Peyer's patch (tissue), 4 donors: ENCODE results near the gene SNX10. TPM values are rescaled to one million over a fixed set of nuclear protein-coding genes. Genes with fewer than 3 reads are reported as not detected.
"Not testable (repeated sequence)": the region's sequence is repeated elsewhere in the genome, so short reads cannot be mapped to it uniquely, and the experiment has no call there.

Experiments used
- DNase-seq, 3 donors: peaks; one replicate each; pipeline ENCODE4 v3.0.0-alpha.2; 2017 to 2019
- H3K27ac ChIP-seq, 4 donors: fragments of 200-600 bp; sonication (generic); one replicate each; pipeline ENCODE4 v1.5.1; 2016 to 2019
- H3K27me3 ChIP-seq, 2 donors: fragments of 200-600 bp; sonication (generic); one replicate each; pipeline ENCODE4 v1.5.1; 2019
- H3K36me3 ChIP-seq, 3 donors: fragments of 200-600 bp; sonication (generic); one replicate each; pipeline ENCODE4 v1.5.1; 2016 to 2019
- H3K4me1 ChIP-seq, 4 donors: fragments of 200-600 bp; sonication (generic); one replicate each; pipeline ENCODE4 v1.5.1; 2016 to 2019
- H3K4me3 ChIP-seq, 4 donors: fragments of 200-600 bp; sonication (generic); 1 replicate in 3 of 4; 2 replicates in 1 of 4; pipeline ENCODE4 v1.5.1; 2016 to 2019; ENCODE audit warnings: mild to moderate bottlenecking in 1 of 4
- H3K9me3 ChIP-seq, 4 donors: fragments of 200-600 bp; sonication (generic); one replicate each; pipeline ENCODE4 v1.5.1; 2016 to 2019; ENCODE audit warnings: mild to moderate bottlenecking in 1 of 4
- CTCF ChIP-seq, 6 experiments: fragments of 450-650 bp in 4 of 6; fragments of 200-600 bp in 2 of 6; sonication (generic) in 1 of 6; IDR thresholded peaks; one replicate each; pipeline ENCODE4 v1.5.1; 2017 to 2019; ENCODE audit warnings: antibody characterized with exemption in 6 of 6, mild to moderate bottlenecking in 3 of 6, moderate library complexity in 1 of 6
- POLR2A ChIP-seq, 2 donors: fragments of 450-650 bp; IDR thresholded peaks; one replicate each; pipeline ENCODE4 v1.5.1; 2017; ENCODE audit warnings: antibody characterized with exemption in 2 of 2, mild to moderate bottlenecking in 2 of 2, moderate library complexity in 2 of 2
- total RNA-seq, 4 donors: library from RNA; depleted of rRNA; stranded (reverse); fragments of >200 nt; gene quantifications; one replicate each; pipeline ENCODE4 v1.1.0, GENCODE V29; 2016

The SNX10 gene
- total RNA-seq, 4 donors from 2014 or later = 1.8 to 14.9 (median 2.9) TPM

- Histone ChIP-seq H3K4me1 (peaks cover 0 to 7% (median 0%) of the 10 kb centered on the region in 4 donors), H3K4me3 (no peak overlapping the region), H3K27ac (no peak overlapping the region), H3K36me3 (no peaks in the 10 kb centered on the region), H3K9me3 (no peaks in the 10 kb centered on the region), H3K27me3 (no peaks in the 10 kb centered on the region)
- DNase-seq = no peak
- TF ChIP-seq CTCF (IDR thresholded peaks at IDR 0.05) = no peak
- TF ChIP-seq POLR2A (IDR thresholded peaks at IDR 0.05) = no peak
Measured at GRCh38 chr7:26280723-26281122, 10.9 kb upstream of the SNX10 start.

DNA sequence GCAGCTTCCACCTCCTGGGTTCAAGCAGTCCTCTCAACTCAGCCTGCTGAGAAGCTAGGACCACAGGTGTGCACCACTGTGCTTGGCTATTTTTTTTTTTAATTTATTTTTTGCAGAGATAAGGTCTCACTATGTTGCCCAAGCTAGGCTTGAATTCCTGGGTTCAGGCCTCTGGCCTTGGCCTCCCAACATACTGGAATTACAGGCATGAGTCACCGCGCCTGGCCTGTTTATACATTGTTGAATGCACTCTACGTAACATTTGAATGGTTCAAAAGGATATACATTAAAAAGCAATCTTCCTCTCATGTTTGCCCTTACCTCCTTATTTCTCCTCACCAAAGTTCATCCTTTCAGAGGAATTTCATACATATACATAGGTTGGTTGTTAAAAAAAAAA lies 7.2 kb upstream of the SNX10 start:
- TF ChIP-seq POLR2A (IDR thresholded peaks at IDR 0.05) (no peak), CTCF (IDR thresholded peaks at IDR 0.05) (no peak)
- no peaks in the 10 kb centered on the region for H3K27me3 ChIP-seq
- peak in 1 of 3 donors; percentile 68 for DNase-seq

DNA sequence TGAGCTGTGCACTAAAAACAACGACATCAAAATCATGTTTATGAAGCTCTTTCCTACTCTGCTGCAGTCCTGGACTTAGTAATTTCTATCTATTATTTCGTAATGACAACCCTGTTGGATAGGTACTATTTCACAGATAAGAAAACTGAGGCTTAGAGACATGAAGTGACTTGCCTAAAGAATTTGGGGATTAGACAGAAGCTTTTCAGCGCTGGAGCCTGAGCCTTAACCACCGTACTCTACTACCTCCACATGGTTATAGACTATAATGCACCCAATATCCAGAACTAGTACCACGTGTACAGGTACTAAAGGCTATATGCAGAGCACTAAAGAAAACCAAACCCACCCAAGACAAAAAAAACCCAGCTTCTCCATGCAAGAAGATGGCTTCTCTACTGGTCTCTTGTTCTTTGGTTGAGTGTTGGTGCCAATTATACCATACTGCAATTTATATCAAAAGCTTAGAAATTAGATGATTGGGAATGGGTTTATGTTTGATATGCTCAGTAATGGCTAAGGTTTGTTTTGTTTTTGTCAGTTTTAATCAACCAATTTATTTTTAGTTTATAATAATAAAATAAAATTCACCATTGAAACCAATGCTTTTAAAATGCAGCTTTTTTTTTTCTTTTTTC lies 6.5 kb upstream of the SNX10 start:
- TF ChIP-seq CTCF (IDR thresholded peaks at IDR 0.05) = peak in 4 of 6 experiments; percentile 28 to 84 (median 78)
- TF ChIP-seq POLR2A (IDR thresholded peaks at IDR 0.05) = no peak
- H3K9me3 ChIP-seq = no peaks in the 10 kb centered on the region
- H3K4me1 ChIP-seq = peaks cover 0 to 7% (median 0%) of the 10 kb centered on the region in 4 donors
- H3K27me3 ChIP-seq = no peaks in the 10 kb centered on the region
- H3K4me3 ChIP-seq = no peak overlapping the region
- no peaks in the 10 kb centered on the region for H3K36me3 ChIP-seq
- no peak for DNase-seq
- no peak overlapping the region for H3K27ac ChIP-seq

More for the DNA sequence above, 7.2 kb upstream of the SNX10 start:
- Histone ChIP-seq H3K36me3 (no peaks in the 10 kb centered on the region), H3K9me3 (no peaks in the 10 kb centered on the region), H3K4me3 (no peak overlapping the region), H3K27ac (no peak overlapping the region), H3K4me1 (peaks cover 0 to 7% (median 0%) of the 10 kb centered on the region in 4 donors)

GRCh38 chr7:26286157-26286556 lies 5.5 kb upstream of the SNX10 start:
- TF ChIP-seq CTCF (IDR thresholded peaks at IDR 0.05) = no peak
- TF ChIP-seq POLR2A (IDR thresholded peaks at IDR 0.05) = no peak
- peaks cover 0 to 7% (median 0%) of the 10 kb centered on the region in 4 donors for H3K4me1 ChIP-seq
- no peaks in the 10 kb centered on the region for H3K27me3 ChIP-seq
- H3K36me3 ChIP-seq = no peaks in the 10 kb centered on the region
- no peak for DNase-seq
- H3K27ac ChIP-seq = no peak overlapping the region
- H3K4me3 ChIP-seq = no peak overlapping the region
- H3K9me3 ChIP-seq = no peaks in the 10 kb centered on the region

DNA sequence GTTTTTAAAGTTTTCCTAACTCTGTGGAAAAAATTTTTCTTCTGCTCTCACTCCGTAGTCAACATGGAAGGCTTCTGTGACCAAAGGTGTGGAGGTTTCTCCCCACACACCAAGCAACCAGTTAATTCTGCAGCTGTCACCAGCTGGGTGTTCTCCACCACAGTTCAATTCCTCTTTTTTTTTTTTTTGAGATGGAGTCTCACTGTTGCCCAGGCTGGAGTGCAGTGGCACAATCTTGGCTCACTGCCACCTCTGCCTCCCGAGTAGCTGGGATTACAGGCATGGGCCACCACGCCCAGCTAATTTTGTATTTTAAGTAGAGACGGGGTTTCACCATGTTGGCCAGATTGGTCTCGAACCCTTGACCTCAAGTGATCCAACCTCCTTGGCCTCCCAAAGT lies 3.5 kb upstream of the SNX10 start:
- not testable (repeated sequence) for DNase-seq, H3K36me3 ChIP-seq, H3K27ac ChIP-seq, H3K27me3 ChIP-seq, H3K4me3 ChIP-seq, H3K9me3 ChIP-seq
- H3K4me1 ChIP-seq = peaks cover 0 to 18% (median 0%) of the 10 kb centered on the region in 4 donors

- Histone ChIP-seq H3K36me3 (no peaks in the 10 kb centered on the region), H3K4me1 (peaks cover 0 to 13% (median 0%) of the 10 kb centered on the region in 4 donors), H3K4me3 (peak overlapping the region; percentile 60 to 91 (median 71)), H3K27me3 (no peaks in the 10 kb centered on the region), H3K9me3 (no peaks in the 10 kb centered on the region), H3K27ac (peak overlapping the region in 2 of 4 donors; percentile 62 to 83)
- DNase-seq = no peak
- TF ChIP-seq CTCF (IDR thresholded peaks at IDR 0.05) (no peak), POLR2A (IDR thresholded peaks at IDR 0.05) (no peak)
Measured at GRCh38 chr7:26291251-26291650, 411 bp upstream of the SNX10 start.
